Measurements from ENCODE around the gene SLC44A1.

GRCh38 chr9:105375323-105375722 lies 130.9 kb downstream of the SLC44A1 start:
- TF ChIP-seq CTCF (IDR thresholded peaks at IDR 0.05; ENCODE audit: insufficient read depth, low read length) (no peak), POLR2AphosphoS5 (IDR thresholded peaks at IDR 0.05; ENCODE audit: low read depth) (no peak), REST (IDR thresholded peaks at IDR 0.05; ENCODE audit: insufficient replicate concordance, low read depth) (no peak)
